ENCODE measurements around the gene ARVCF. TPM values are rescaled to one million over a fixed set of nuclear protein-coding genes. Genes with fewer than 3 reads are reported as not detected.
"Not testable (repeated sequence)": the region's sequence is repeated elsewhere in the genome, so short reads cannot be mapped to it uniquely, and the experiment has no call there.

ARVCF gene
- total RNA-seq, 1 donor from 2014 or later = 74.5 TPM

DNA sequence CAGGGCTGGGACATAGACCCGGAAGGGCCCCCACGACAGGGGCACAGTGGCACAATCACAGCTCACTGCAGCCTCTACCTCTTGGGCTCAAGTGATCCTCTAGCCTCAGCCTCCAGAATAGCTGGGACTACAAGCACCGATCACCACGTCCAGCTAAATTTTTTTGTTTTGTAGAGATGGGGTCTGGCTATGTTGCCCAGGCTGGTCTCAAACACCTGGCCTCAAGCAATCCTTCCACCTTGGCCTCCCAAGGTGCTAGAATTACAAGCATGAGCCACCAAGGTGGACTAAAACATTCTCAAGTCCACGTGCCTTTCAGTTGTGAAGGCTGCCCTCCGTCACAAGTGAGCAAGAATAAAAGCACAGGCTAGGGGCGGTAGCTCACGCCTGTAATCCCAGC is 85.1 kb downstream of the ARVCF start:
- Histone ChIP-seq H3K4me3 (ENCODE audit: low read depth, low read length) (no peak overlapping the region), H3K27me3 (ENCODE audit: control insufficient read depth, insufficient read depth, low read length) (no peaks in the 10 kb centered on the region), H3K36me3 (ENCODE audit: control insufficient read depth, insufficient read depth, low read length) (no peaks in the 10 kb centered on the region)
- TF ChIP-seq, protein P1, sequence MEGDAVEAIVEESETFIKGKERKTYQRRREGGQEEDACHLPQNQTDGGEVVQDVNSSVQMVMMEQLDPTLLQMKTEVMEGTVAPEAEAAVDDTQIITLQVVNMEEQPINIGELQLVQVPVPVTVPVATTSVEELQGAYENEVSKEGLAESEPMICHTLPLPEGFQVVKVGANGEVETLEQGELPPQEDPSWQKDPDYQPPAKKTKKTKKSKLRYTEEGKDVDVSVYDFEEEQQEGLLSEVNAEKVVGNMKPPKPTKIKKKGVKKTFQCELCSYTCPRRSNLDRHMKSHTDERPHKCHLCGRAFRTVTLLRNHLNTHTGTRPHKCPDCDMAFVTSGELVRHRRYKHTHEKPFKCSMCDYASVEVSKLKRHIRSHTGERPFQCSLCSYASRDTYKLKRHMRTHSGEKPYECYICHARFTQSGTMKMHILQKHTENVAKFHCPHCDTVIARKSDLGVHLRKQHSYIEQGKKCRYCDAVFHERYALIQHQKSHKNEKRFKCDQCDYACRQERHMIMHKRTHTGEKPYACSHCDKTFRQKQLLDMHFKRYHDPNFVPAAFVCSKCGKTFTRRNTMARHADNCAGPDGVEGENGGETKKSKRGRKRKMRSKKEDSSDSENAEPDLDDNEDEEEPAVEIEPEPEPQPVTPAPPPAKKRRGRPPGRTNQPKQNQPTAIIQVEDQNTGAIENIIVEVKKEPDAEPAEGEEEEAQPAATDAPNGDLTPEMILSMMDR (IDR thresholded peaks at IDR 0.05; ENCODE audit: insufficient read depth, low read length, poor library complexity, severe bottlenecking) = no peak
- no peak for DNase-seq (ENCODE audit: low read depth)

DNA sequence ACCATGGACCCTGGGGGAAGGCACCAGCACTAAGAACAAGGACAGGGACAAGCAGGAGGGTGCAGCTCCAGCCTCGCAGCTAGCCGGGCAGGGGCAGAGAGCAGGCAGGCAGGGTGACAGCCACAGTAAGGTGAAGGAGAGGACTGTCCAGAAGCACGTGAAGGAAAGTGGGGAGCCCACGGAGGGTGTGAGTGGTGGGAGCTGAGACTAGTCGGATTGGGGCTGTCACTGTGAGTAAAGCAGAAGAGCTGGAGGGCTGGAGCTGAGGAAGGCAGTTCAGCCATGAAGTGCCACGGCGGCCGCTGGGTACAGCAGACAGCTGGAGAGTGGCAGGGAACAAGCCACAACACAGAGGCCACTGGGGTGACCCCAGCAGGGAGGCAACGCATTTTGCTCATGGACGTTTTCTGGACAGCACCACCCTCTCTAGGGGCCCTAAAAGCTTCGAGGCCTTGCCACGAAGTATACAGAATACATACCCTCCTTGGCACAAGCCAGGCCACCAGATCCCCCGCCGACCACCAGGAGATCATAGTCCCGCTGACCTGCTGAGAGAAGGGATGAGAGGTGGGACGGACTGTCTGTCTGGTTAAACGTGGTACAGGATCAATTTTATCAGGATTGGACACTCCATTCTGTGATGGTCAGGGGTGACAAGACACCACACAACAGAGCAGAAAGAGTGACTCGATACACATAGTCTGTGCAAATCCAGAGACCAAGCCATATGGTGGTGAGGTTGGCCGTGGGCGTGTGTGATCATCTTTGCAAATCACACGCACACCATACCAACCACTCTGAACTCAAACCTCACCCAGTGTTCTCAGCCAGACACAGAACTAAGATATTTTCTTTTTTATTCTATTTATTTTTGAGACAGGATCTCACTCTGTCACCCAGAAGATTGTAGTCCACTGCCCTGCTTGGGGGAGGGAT is 85.8 kb downstream of the ARVCF start:
- Histone ChIP-seq H3K36me3 (ENCODE audit: control insufficient read depth, insufficient read depth, low read length) (no peaks in the 10 kb centered on the region), H3K27me3 (ENCODE audit: control insufficient read depth, insufficient read depth, low read length) (no peaks in the 10 kb centered on the region), H3K4me3 (ENCODE audit: low read depth, low read length) (no peak overlapping the region)
- DNase-seq (ENCODE audit: low read depth) = no peak
- TF ChIP-seq, protein P1 (IDR thresholded peaks at IDR 0.05; ENCODE audit: insufficient read depth, low read length, poor library complexity, severe bottlenecking) = no peak

DNA sequence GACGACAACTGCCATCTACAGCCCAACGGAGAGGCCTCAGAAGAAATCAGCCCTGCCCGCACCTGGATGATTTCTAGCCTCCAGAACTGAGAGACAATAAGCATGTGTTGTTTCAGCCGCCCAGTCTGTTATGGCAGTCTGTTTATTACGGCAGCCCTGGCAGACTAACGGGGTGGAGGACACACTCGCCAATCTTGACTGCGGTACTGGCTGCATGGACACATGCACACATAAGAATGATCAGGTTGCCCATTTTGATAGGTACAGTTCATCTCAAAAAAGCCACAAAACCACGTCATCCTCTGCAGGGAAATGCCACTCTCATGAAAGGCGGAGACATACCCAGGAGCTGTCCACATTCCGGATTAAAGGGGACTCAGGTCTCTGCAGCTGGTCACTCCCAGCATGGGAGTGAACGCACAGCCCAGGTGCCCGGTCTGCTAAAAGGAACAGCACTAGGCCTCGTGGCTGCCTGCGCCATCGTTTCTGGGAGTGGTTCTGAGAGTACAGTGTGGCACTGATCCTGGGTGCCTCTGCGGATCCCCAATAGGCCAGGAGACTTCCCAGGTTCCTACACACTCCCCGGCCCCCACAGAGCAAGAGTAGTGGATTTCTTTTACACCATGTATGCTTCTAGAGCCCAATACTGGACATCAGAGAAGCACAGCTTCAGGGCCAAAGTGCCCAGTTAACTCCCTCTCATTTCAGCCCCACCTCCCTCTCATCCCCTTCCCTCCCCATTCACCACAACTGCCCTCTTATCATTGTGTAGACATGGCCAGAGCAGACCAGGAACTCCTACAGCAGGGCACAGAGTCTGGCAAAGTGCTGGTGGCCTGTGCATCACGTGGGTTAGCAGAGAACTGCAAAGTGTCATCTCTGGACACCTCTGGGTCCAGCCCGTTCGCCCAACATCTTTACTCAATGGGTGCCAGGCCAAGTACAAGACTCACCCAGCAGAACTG is 86.8 kb downstream of the ARVCF start:
- Histone ChIP-seq H3K4me3 (ENCODE audit: low read depth, low read length) (no peak overlapping the region), H3K36me3 (ENCODE audit: control insufficient read depth, insufficient read depth, low read length) (no peaks in the 10 kb centered on the region), H3K27me3 (ENCODE audit: control insufficient read depth, insufficient read depth, low read length) (no peaks in the 10 kb centered on the region)
- DNase-seq (ENCODE audit: low read depth) = no peak
- TF ChIP-seq, protein P1 (IDR thresholded peaks at IDR 0.05; ENCODE audit: insufficient read depth, low read length, poor library complexity, severe bottlenecking) = no peak

DNA sequence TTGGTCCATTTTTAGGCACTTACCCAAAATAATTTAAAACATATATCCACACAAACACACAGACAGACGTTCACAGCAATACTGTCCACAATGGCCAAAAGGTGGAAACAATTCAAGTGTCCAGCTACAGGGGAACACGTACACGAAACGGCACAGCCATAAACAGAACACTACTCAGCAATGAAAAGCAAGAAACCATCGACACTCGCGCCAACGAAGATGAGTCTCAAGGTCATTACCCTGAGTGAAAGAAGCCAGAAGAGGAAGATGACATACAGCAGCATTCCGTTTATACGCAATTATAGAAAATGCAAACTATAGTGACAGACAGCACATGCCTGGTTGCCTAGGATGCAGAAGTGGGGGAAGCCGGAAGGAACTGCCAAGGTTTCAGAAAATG is 88.4 kb downstream of the ARVCF start:
- no peak overlapping the region for H3K4me3 ChIP-seq (ENCODE audit: low read depth, low read length)
- no peaks in the 10 kb centered on the region for H3K36me3 ChIP-seq (ENCODE audit: control insufficient read depth, insufficient read depth, low read length)
- no peaks in the 10 kb centered on the region for H3K27me3 ChIP-seq (ENCODE audit: control insufficient read depth, insufficient read depth, low read length)
- TF ChIP-seq, protein P1 (IDR thresholded peaks at IDR 0.05; ENCODE audit: insufficient read depth, low read length, poor library complexity, severe bottlenecking) = no peak
- DNase-seq (ENCODE audit: low read depth) = no peak

DNA sequence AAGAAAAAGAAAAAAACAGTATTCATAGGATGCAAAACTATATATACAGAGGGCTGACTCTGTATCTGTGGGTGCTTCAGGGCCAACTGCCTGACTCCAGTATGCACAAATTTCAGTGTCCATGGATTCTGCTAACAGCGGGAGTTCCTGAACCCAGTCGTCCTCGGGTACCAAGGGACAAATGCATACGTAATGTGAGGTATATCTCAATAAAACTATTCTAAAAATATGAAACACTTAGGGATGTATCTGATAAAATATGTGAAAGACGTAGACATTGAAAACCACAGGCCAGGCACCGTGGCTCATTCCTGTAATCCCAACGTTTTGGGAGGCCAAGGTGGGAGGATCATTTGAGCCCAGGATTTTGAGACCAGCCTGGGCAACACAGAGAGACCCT is 88.9 kb downstream of the ARVCF start:
- Histone ChIP-seq H3K36me3 (ENCODE audit: control insufficient read depth, insufficient read depth, low read length) (no peaks in the 10 kb centered on the region), H3K27me3 (ENCODE audit: control insufficient read depth, insufficient read depth, low read length) (no peaks in the 10 kb centered on the region), H3K4me3 (ENCODE audit: low read depth, low read length) (no peak overlapping the region)
- DNase-seq (ENCODE audit: low read depth) = no peak
- TF ChIP-seq, protein P1 (IDR thresholded peaks at IDR 0.05; ENCODE audit: insufficient read depth, low read length, poor library complexity, severe bottlenecking) = no peak

DNA sequence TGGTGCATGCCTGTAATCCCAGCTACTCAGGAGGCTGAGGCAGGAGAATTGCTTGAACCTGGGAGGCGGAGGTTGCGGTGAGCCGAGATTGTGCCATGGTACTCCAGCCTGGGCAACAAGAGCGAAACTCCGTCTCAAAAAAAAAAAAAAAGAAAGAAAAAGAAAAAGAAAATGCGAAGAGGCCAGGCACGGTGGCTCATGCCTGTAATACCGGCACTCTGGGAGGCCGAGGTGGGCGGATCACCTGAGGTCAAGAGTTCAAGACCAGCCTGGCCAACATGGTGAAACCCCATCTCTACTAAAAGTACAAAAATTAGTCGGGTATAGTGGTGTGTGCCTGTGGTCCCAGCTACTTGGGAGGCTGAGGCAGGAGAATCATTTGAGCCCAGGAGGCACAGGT is 90.6 kb downstream of the ARVCF start:
- not testable (repeated sequence) for H3K27me3 ChIP-seq (ENCODE audit: control insufficient read depth, insufficient read depth, low read length); H3K36me3 ChIP-seq (ENCODE audit: control insufficient read depth, insufficient read depth, low read length); DNase-seq (ENCODE audit: low read depth); H3K4me3 ChIP-seq (ENCODE audit: low read depth, low read length)

Data from kidney epithelial cell (primary cell).